MM.1S (cell line): ENCODE data around the gene GSE1.

Source experiments
- DNase-seq: peaks from one replicate; pipeline ENCODE4 v3.0.0-alpha.2; 2015
- H2AFZ ChIP-seq: fragments of 300-600 bp; sonication (generic); 2 replicates; pipeline ENCODE4 v1.6.0; 2016; ENCODE audit warnings: antibody characterized with exemption, low read length
- H3F3A ChIP-seq: fragments of 300-600 bp; sonication (generic); 2 replicates; pipeline ENCODE4 v1.6.1; 2016; ENCODE audit warnings: mild to moderate bottlenecking, antibody characterized with exemption, low read length, moderate library complexity, mixed read lengths; ENCODE audit not compliant: insufficient read depth
- H3K27ac ChIP-seq: fragments of 300-600 bp; sonication (generic); 2 replicates; pipeline ENCODE4 v1.5.1; 2016; ENCODE audit warnings: mild to moderate bottlenecking, low read length
- H3K27me3 ChIP-seq: fragments of 300-600 bp; sonication (generic); replicated peaks from 2 replicates; pipeline ENCODE4 v1.6.0; 2016; ENCODE audit warnings: low read length; ENCODE audit not compliant: insufficient read depth
- H3K36me3 ChIP-seq: fragments of 300-600 bp; sonication (generic); replicated peaks from 2 replicates; pipeline ENCODE4 v1.6.1; 2016; ENCODE audit warnings: mild to moderate bottlenecking, low read length, mixed read lengths; ENCODE audit not compliant: insufficient read depth
- H3K4me1 ChIP-seq: fragments of 300-600 bp; sonication (generic); 2 replicates; pipeline ENCODE4 v1.6.1; 2016; ENCODE audit warnings: low read length, mixed read lengths
- H3K4me2 ChIP-seq: fragments of 300-600 bp; sonication (generic); 2 replicates; pipeline ENCODE4 v1.6.0; 2016; ENCODE audit warnings: low read depth, low read length
- H3K4me3 ChIP-seq: fragments of 300-600 bp; sonication (generic); 2 replicates; pipeline ENCODE4 v1.5.1; 2016; ENCODE audit warnings: low read length, mixed read lengths
- H3K79me2 ChIP-seq: fragments of 300-600 bp; sonication (generic); 2 replicates; pipeline ENCODE4 v1.6.1; 2016; ENCODE audit warnings: mixed run types, low read length, mixed read lengths
- H3K9ac ChIP-seq: fragments of 300-600 bp; sonication (generic); 2 replicates; pipeline ENCODE4 v1.6.1; 2016; ENCODE audit warnings: low read length, mixed read lengths
- H3K9me2 ChIP-seq: fragments of 300-600 bp; sonication (generic); replicated peaks from 2 replicates; pipeline ENCODE4 v1.6.1; 2016; ENCODE audit warnings: mild to moderate bottlenecking, low read length, mixed read lengths; ENCODE audit not compliant: insufficient read depth
- H3K9me3 ChIP-seq: fragments of 300-600 bp; sonication (generic); replicated peaks from 2 replicates; pipeline ENCODE4 v1.6.1; 2016; ENCODE audit warnings: mild to moderate bottlenecking, low read length, mixed read lengths; ENCODE audit not compliant: insufficient read depth
- H4K20me1 ChIP-seq: fragments of 300-600 bp; sonication (generic); 2 replicates; pipeline ENCODE4 v1.6.1; 2016; ENCODE audit warnings: mild to moderate bottlenecking, low read length, moderate library complexity, mixed read lengths; ENCODE audit not compliant: insufficient read depth
- CTCF ChIP-seq: fragments of 300-600 bp; sonication (generic); IDR thresholded peaks from 2 replicates; pipeline ENCODE4 v1.5.1; 2016; ENCODE audit warnings: antibody characterized with exemption, low read length, mixed read lengths
- EZH2 ChIP-seq: fragments of 300-600 bp; sonication (generic); optimal IDR thresholded peaks from 2 replicates; pipeline ENCODE3; 2017; ENCODE audit warnings: low read depth, mild to moderate bottlenecking, antibody characterized with exemption, low read length, mixed read lengths
- EZH2phosphoT487 ChIP-seq: fragments of 300-600 bp; sonication (generic); IDR thresholded peaks from 2 replicates; pipeline ENCODE4 v1.6.1; 2018; ENCODE audit warnings: antibody characterized with exemption, low read length

GSE1 gene

GRCh38 chr16:85704900-85705846, 92.1 kb downstream of the GSE1 start:
- Histone ChIP-seq H2AFZ (no peak overlapping the region), H3K9me2 (no peaks in the 10 kb centered on the region), H3K4me1 (no peaks in the 10 kb centered on the region), H3K4me2 (no peak overlapping the region), H3K9me3 (no peaks in the 10 kb centered on the region), H3K27me3 (no peaks in the 10 kb centered on the region; the same call in 1 of the 2 replicates), H4K20me1 (no peaks in the 10 kb centered on the region), H3K27ac (no peak overlapping the region), H3K79me2 (no peaks in the 10 kb centered on the region), H3F3A (no peaks in the 10 kb centered on the region), H3K4me3 (no peak overlapping the region), H3K36me3 (no peaks in the 10 kb centered on the region), H3K9ac (no peak overlapping the region)
- DNase-seq: no peak
- TF ChIP-seq CTCF (no peak), EZH2 (no peak), EZH2phosphoT487 (no peak)

GRCh38 chr16:85706449-85707034, 93.4 kb downstream of the GSE1 start:
- H3K4me1 ChIP-seq: no peaks in the 10 kb centered on the region
- H3K4me2 ChIP-seq: no peak overlapping the region
- no peaks in the 10 kb centered on the region for H3K79me2 ChIP-seq
- no peaks in the 10 kb centered on the region for H4K20me1 ChIP-seq
- no peaks in the 10 kb centered on the region for H3K36me3 ChIP-seq
- H3K9me2 ChIP-seq: no peaks in the 10 kb centered on the region
- no peaks in the 10 kb centered on the region for H3K9me3 ChIP-seq
- no peaks in the 10 kb centered on the region; the same call in 1 of the 2 replicates for H3K27me3 ChIP-seq
- no peak overlapping the region for H2AFZ ChIP-seq
- H3K27ac ChIP-seq: no peak overlapping the region
- no peaks in the 10 kb centered on the region for H3F3A ChIP-seq
- H3K9ac ChIP-seq: no peak overlapping the region
- no peak overlapping the region for H3K4me3 ChIP-seq
- no peak for DNase-seq
- TF ChIP-seq CTCF: no peak
- TF ChIP-seq EZH2: no peak

- H4K20me1 ChIP-seq: no peaks in the 10 kb centered on the region
- no peak for TF ChIP-seq EZH2phosphoT487
- TF ChIP-seq CTCF: no peak
- no peak for TF ChIP-seq EZH2
- H2AFZ ChIP-seq: no peak overlapping the region
- no peak overlapping the region for H3K4me2 ChIP-seq
- H3K9me3 ChIP-seq: no peaks in the 10 kb centered on the region
- H3K27me3 ChIP-seq: no peaks in the 10 kb centered on the region; the same call in 1 of the 2 replicates
- no peak for DNase-seq
- H3K4me1 ChIP-seq: no peaks in the 10 kb centered on the region
- no peaks in the 10 kb centered on the region for H3K79me2 ChIP-seq
- no peaks in the 10 kb centered on the region for H3K9me2 ChIP-seq
- H3K27ac ChIP-seq: no peak overlapping the region
- no peaks in the 10 kb centered on the region for H3F3A ChIP-seq
- no peak overlapping the region for H3K9ac ChIP-seq
- H3K36me3 ChIP-seq: no peaks in the 10 kb centered on the region
- no peak overlapping the region for H3K4me3 ChIP-seq
These were observed 94.5 kb downstream of the GSE1 start for GRCh38 chr16:85707528-85708095.
